Skeletal muscle tissue (tissue), 4 donors: ENCODE results near the gene SERPINB3. TPM values are rescaled to one million over a fixed set of nuclear protein-coding genes. Genes with fewer than 3 reads are reported as not detected.

Experiments
- H3K27ac ChIP-seq: one replicate; pipeline ENCODE4 v1.7.0; 2013; ENCODE audit warnings: mild to moderate bottlenecking, low read depth, low read length, inconsistent platforms
- H3K27me3 ChIP-seq, 3 donors: one replicate each; pipeline ENCODE4 v1.7.0; 2013; ENCODE audit warnings: low read length in 3 of 3; ENCODE audit not compliant: control insufficient read depth in 3 of 3, insufficient read depth in 3 of 3
- H3K36me3 ChIP-seq, 3 donors: one replicate each; pipeline ENCODE4 v1.7.0; 2013; ENCODE audit warnings: low read length in 3 of 3; ENCODE audit not compliant: control insufficient read depth in 3 of 3, insufficient read depth in 3 of 3
- H3K4me1 ChIP-seq, 3 donors: one replicate each; pipeline ENCODE4 v1.7.0; 2013; ENCODE audit warnings: low read length in 3 of 3, mild to moderate bottlenecking in 3 of 3; ENCODE audit not compliant: control insufficient read depth in 3 of 3, insufficient read depth in 3 of 3
- H3K4me3 ChIP-seq, 3 donors: one replicate each; pipeline ENCODE4 v1.7.0; 2013; ENCODE audit warnings: low read length in 3 of 3
- H3K9ac ChIP-seq, 3 donors: one replicate each; pipeline ENCODE4 v1.7.0; 2013; ENCODE audit warnings: low read length in 3 of 3, mild to moderate bottlenecking in 3 of 3, moderate library complexity in 2 of 3, low read depth in 1 of 3
- H3K9me3 ChIP-seq, 3 donors: one replicate each; pipeline ENCODE4 v1.7.0; 2013; ENCODE audit warnings: low read length in 3 of 3; ENCODE audit not compliant: control insufficient read depth in 3 of 3
- total RNA-seq: library from RNA; depleted of rRNA; stranded (reverse); fragments of >200 nt; gene quantifications from one replicate; pipeline ENCODE4 v1.2.3, GENCODE V29; 2014
- donor health status: Osteomylitis.

Gene SERPINB3
- total RNA-seq, 1 donor from 2014 or later = not detected

DNA sequence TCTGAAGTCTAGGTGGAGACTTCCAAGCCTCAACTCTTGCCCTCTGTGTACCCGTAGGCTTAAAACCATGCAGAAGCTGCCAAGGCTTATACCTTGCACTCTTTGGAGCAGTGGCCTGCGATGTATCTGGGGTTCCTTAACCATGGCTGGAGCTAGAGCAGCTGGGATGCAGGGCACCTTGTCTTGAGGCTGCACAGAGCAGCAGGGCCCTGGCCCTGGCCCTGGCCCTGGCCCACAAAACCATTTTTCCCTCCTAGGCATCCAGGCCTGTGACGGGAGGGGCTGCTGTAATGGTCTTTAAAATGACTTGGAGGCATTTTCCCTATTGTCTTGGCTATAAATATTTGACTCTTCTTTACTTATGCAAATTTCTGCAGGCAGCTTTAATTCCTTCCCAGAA, 36.8 kb downstream of the SERPINB3 start:
- Histone ChIP-seq H3K4me1 (no peaks in the 10 kb centered on the region), H3K27ac (no peak overlapping the region), H3K27me3 (no peaks in the 10 kb centered on the region), H3K9me3 (peaks cover 2 to 16% (median 4%) of the 10 kb centered on the region in 3 donors), H3K4me3 (no peak overlapping the region), H3K36me3 (no peaks in the 10 kb centered on the region), H3K9ac (no peak overlapping the region)

DNA sequence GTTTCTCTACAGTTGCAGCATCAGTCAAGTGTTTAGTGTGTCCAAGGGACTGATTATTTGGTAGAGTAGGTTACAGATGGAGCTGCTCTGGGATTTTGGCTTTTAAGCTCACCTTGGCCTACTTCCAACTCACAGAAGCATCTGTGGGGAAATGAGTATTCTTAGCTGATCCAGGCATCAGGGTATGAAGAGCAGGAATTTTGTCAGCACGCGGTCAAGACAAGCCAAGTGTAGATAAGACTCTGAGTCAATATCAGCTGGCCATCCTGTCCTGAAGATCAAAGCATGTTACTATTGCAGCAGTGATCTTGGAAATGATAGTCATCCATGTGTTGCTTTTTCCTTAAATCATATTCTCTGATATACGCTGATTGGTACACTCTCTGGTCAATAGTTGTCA, 42.0 kb downstream of the SERPINB3 start:
- Histone ChIP-seq H3K9ac (no peak overlapping the region), H3K27me3 (no peaks in the 10 kb centered on the region), H3K4me1 (no peaks in the 10 kb centered on the region), H3K36me3 (no peaks in the 10 kb centered on the region), H3K4me3 (no peak overlapping the region), H3K9me3 (peaks cover 0 to 8% (median 0%) of the 10 kb centered on the region in 3 donors), H3K27ac (no peak overlapping the region)

DNA sequence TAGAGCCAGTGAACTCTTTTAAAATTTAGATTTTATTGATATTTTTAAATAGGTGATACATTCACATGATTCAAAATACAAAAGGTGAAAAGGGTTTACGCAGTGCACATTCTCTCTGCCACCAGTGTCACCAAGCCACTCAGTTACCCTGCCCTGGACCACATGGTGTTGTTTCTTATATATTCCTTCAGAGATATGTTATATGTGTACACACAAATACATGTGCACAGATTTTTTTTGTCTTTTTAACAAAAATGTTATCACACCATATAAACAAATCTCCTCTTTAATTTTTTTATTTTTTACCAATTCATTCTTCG, 43.8 kb downstream of the SERPINB3 start:
- Histone ChIP-seq H3K27me3 (no peaks in the 10 kb centered on the region), H3K9ac (no peak overlapping the region), H3K4me1 (no peaks in the 10 kb centered on the region), H3K9me3 (peaks cover 0 to 3% (median 0%) of the 10 kb centered on the region in 3 donors), H3K27ac (no peak overlapping the region), H3K4me3 (no peak overlapping the region), H3K36me3 (no peaks in the 10 kb centered on the region)

DNA sequence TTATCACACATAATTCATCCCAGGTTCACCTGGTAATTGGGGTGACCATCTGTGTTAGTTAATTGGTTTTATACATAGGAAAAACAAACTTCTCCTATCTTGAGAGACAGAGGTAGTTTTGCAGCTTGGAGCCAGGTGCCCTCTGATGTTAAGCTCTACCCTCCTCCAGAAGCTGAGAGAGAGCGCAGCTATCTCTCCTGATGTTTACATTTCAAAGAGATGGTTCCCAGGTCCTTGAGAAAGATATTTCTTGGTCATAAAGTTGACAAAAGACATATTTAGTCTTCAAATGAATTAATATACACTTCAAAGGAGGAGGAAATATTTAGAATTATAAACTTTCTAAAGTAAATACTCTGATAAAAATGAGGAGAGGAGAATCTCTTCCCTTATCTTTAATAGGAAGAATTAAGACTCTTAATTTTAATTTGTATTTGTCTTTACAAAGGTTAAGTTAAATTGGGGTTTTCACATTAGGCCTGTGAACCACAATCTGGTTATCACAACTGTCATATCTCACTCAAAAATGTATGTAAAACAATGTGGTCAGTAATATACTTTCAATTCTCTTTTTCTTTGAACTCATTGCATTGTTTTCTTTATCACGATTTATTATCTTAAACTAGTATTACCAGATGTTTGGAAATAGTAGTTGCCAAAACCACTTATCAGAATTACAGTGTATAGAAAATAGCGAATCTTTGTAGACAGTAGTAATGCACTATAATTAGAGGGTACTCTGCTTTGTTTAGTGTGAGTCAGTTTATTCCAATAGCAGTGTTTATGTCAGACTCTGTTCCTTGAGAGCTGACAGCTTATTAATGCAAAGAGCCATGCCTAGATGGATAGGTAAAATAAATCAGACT, 44.4 kb downstream of the SERPINB3 start:
- H3K36me3 ChIP-seq = no peaks in the 10 kb centered on the region
- no peaks in the 10 kb centered on the region for H3K27me3 ChIP-seq
- no peak overlapping the region for H3K4me3 ChIP-seq
- no peak overlapping the region for H3K9ac ChIP-seq
- no peak overlapping the region for H3K27ac ChIP-seq
- H3K4me1 ChIP-seq = no peaks in the 10 kb centered on the region
- H3K9me3 ChIP-seq = peaks cover 0 to 3% (median 0%) of the 10 kb centered on the region in 3 donors

DNA sequence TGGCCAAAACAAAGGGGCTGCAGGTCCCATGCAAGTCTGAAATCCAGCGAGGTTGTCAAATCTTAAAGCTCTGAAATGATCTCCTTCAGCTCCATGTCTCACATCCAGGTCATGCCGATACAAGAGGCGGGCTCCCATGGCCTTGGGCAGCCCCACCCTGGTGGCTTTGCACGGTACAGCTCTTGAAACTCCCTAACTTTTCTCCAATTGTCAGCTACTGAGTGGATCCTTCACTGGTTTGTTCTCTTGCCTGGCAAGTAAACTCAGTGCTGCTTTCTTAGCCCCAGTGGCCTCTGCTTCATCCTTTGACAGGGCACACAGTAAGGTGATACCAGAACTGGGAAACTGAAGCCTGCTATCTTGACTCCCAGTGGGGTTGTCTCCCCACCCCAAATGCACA, 48.3 kb downstream of the SERPINB3 start:
- Histone ChIP-seq H3K27ac (no peak overlapping the region), H3K4me1 (no peaks in the 10 kb centered on the region), H3K9me3 (no peaks in the 10 kb centered on the region), H3K4me3 (no peak overlapping the region), H3K27me3 (no peaks in the 10 kb centered on the region), H3K36me3 (no peaks in the 10 kb centered on the region), H3K9ac (no peak overlapping the region)

DNA sequence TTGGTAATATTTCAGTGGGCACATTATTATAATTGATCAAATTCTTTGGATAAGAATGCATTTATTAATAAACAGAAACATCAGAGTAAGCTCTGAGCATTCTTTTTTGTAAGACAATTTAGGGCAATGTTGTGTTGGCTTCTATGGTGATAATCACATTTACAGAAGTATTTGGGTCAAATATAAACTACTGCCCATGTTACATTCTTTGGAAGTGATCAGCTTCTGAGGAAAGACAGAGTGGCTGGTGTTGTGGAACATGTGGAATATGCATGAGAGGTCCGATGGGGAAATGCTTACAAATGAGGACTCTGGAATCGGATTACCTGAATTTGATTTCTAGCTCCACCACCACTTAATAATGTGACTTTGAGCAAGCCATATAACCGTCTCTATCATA, 55.2 kb downstream of the SERPINB3 start:
- Histone ChIP-seq H3K27me3 (no peaks in the 10 kb centered on the region), H3K4me1 (no peaks in the 10 kb centered on the region), H3K4me3 (no peak overlapping the region), H3K9ac (no peak overlapping the region), H3K27ac (no peak overlapping the region), H3K36me3 (no peaks in the 10 kb centered on the region), H3K9me3 (no peaks in the 10 kb centered on the region)

Other genes with a start within 250 kb of the SERPINB3 start
- gene VPS4B, start 239.4 kb downstream of the SERPINB3 start, total RNA-seq = 28.2 TPM
- gene SERPINB5, start 184.9 kb downstream of the SERPINB3 start, total RNA-seq = not detected
- gene SERPINB12, start 119.5 kb downstream of the SERPINB3 start, total RNA-seq = not detected
- not detected for gene SERPINB13, start 74.5 kb downstream of the SERPINB3 start, total RNA-seq
- not detected for gene SERPINB4, start 17.6 kb downstream of the SERPINB3 start, total RNA-seq
- gene SERPINB11, start 41.1 kb upstream of the SERPINB3 start, total RNA-seq = not detected
- gene SERPINB7, start 113.5 kb upstream of the SERPINB3 start, total RNA-seq = not detected
- not detected for gene SERPINB2, start 225.8 kb upstream of the SERPINB3 start, total RNA-seq
- 1.0 TPM for gene SERPINB10, start 246.1 kb upstream of the SERPINB3 start, total RNA-seq